HepG2 (cell line): ENCODE results near the gene ZFP36. TPM values are rescaled to one million over a fixed set of nuclear protein-coding genes. Genes with fewer than 3 reads are reported as not detected.

Experiments used
- AKAP8 ChIP-seq: sonication (generic); formaldehyde crosslinking; IDR thresholded peaks from 2 replicates; pipeline ENCODE4 v1.5.1; 2020; ENCODE audit warnings: mild to moderate bottlenecking, missing genetic modification reagents
- ARID2 ChIP-seq: sonication (generic); formaldehyde crosslinking; IDR thresholded peaks from 2 replicates; pipeline ENCODE4 v1.8.1; 2022; ENCODE audit warnings: mild to moderate bottlenecking, missing genetic modification reagents, borderline replicate concordance
- CCAR2 ChIP-seq: fragments of 200-400 bp; formaldehyde crosslinking; optimal IDR thresholded peaks from 2 replicates; pipeline ENCODE3; 2018; ENCODE audit warnings: low read depth, mild to moderate bottlenecking, low read length, moderate library complexity
- DDIT3 ChIP-seq: sonication (generic); formaldehyde crosslinking; IDR thresholded peaks from 2 replicates; pipeline ENCODE4 v1.4.0; 2020; ENCODE audit warnings: mild to moderate bottlenecking, missing genetic modification reagents
- DPF2 ChIP-seq: sonication (generic); formaldehyde crosslinking; IDR thresholded peaks from 2 replicates; pipeline ENCODE4 v1.4.0; 2020; ENCODE audit warnings: mild to moderate bottlenecking, low read depth, missing genetic modification reagents, borderline replicate concordance
- FOXC1 ChIP-seq: sonication (generic); formaldehyde crosslinking; IDR thresholded peaks from 2 replicates; pipeline ENCODE4 v1.8.0; 2022; ENCODE audit warnings: mild to moderate bottlenecking, missing genetic modification reagents, borderline replicate concordance
- FOXM1 ChIP-seq: sonication (generic); formaldehyde crosslinking; IDR thresholded peaks from 2 replicates; pipeline ENCODE4 v1.5.0; 2020; ENCODE audit warnings: missing genetic modification reagents
- JDP2 ChIP-seq: sonication (generic); formaldehyde crosslinking; IDR thresholded peaks from 2 replicates; pipeline ENCODE4 v1.8.1; 2022; ENCODE audit warnings: missing genetic modification reagents, borderline replicate concordance
- KAT7 ChIP-seq: IDR thresholded peaks from 2 replicates; pipeline ENCODE4 v1.6.1; 2018; ENCODE audit warnings: borderline replicate concordance, missing compliant biosample characterization
- KLF15 ChIP-seq: sonication (generic); formaldehyde crosslinking; IDR thresholded peaks from 2 replicates; pipeline ENCODE4 v1.8.1; 2023; ENCODE audit warnings: borderline replicate concordance, mild to moderate bottlenecking, inconsistent platforms, missing genetic modification reagents, mixed read lengths
- MEF2D ChIP-seq: sonication (generic); formaldehyde crosslinking; IDR thresholded peaks from 2 replicates; pipeline ENCODE4 v1.5.1; 2020; ENCODE audit warnings: mild to moderate bottlenecking, missing genetic modification reagents
- MYNN ChIP-seq: sonication (generic); formaldehyde crosslinking; IDR thresholded peaks from 2 replicates; pipeline ENCODE4 v1.4.0; 2020; ENCODE audit warnings: mild to moderate bottlenecking, low read depth, missing genetic modification reagents
- NBN ChIP-seq: fragments of 450-650 bp; conservative IDR thresholded peaks from 2 replicates; pipeline ENCODE4 v1.6.1; 2017
- NCOA2 ChIP-seq: sonication (generic); formaldehyde crosslinking; IDR thresholded peaks from 2 replicates; pipeline ENCODE4 v1.8.0; 2022; ENCODE audit warnings: inconsistent platforms
- NCOA5 ChIP-seq: sonication (generic); formaldehyde crosslinking; IDR thresholded peaks from 2 replicates; pipeline ENCODE4 v1.4.0; 2020; ENCODE audit warnings: missing genetic modification reagents
- NFE2 ChIP-seq: sonication (generic); formaldehyde crosslinking; IDR thresholded peaks from 2 replicates; pipeline ENCODE4 v1.4.0; 2020; ENCODE audit warnings: missing genetic modification reagents
- PHF21A ChIP-seq: sonication (generic); formaldehyde crosslinking; IDR thresholded peaks from 2 replicates; pipeline ENCODE4 v1.5.0; 2020; ENCODE audit warnings: mild to moderate bottlenecking, missing genetic modification reagents
- POLR2A ChIP-seq, 2 experiments: IDR thresholded peaks; 2 replicates each; pipeline ENCODE4 v1.6.1; 2011; ENCODE audit warnings: low read depth in 2 of 2, low read length in 2 of 2, mild to moderate bottlenecking in 1 of 2, moderate library complexity in 1 of 2; ENCODE audit not compliant: insufficient read depth in 1 of 2
- RNF219 ChIP-seq: sonication (generic); formaldehyde crosslinking; IDR thresholded peaks from 2 replicates; pipeline ENCODE4 v1.5.0; 2020; ENCODE audit warnings: mild to moderate bottlenecking, missing genetic modification reagents
- RORA ChIP-seq: sonication (generic); formaldehyde crosslinking; IDR thresholded peaks from 2 replicates; pipeline ENCODE4 v1.5.0; 2020; ENCODE audit warnings: mild to moderate bottlenecking, missing genetic modification reagents, moderate library complexity
- SMAD1 ChIP-seq: sonication (generic); formaldehyde crosslinking; IDR thresholded peaks from 2 replicates; pipeline ENCODE4 v1.4.0; 2020; ENCODE audit warnings: missing genetic modification reagents, low read depth, mild to moderate bottlenecking, borderline replicate concordance
- SP2 ChIP-seq: sonication (generic); formaldehyde crosslinking; IDR thresholded peaks from 2 replicates; pipeline ENCODE4 v1.5.1; 2020; ENCODE audit warnings: mild to moderate bottlenecking, missing genetic modification reagents
- TARDBP ChIP-seq: sonication (generic); formaldehyde crosslinking; IDR thresholded peaks from 2 replicates; pipeline ENCODE4 v1.8.0; 2022; ENCODE audit warnings: mild to moderate bottlenecking, missing genetic modification reagents
- ZNF292 ChIP-seq: sonication (generic); formaldehyde crosslinking; IDR thresholded peaks from 2 replicates; pipeline ENCODE4 v1.8.1; 2022; ENCODE audit warnings: mild to moderate bottlenecking, low read depth, missing genetic modification reagents, borderline replicate concordance
- ZNF567 ChIP-seq: sonication (generic); formaldehyde crosslinking; IDR thresholded peaks from 2 replicates; pipeline ENCODE4 v1.8.1; 2023; ENCODE audit warnings: mild to moderate bottlenecking, missing genetic modification reagents, borderline replicate concordance
- ZNF670 ChIP-seq: sonication (generic); formaldehyde crosslinking; IDR thresholded peaks from 2 replicates; pipeline ENCODE4 v1.8.0; 2022; ENCODE audit warnings: mild to moderate bottlenecking, missing genetic modification reagents, borderline replicate concordance
- ZNF800 ChIP-seq: sonication (generic); formaldehyde crosslinking; IDR thresholded peaks from 2 replicates; pipeline ENCODE4 v1.4.0; 2020; ENCODE audit warnings: missing genetic modification reagents
- ZNF841 ChIP-seq: sonication (generic); formaldehyde crosslinking; IDR thresholded peaks from 2 replicates; pipeline ENCODE4 v1.8.1; 2023; ENCODE audit warnings: missing genetic modification reagents, borderline replicate concordance
- polyA plus RNA-seq, 8 experiments: library from polyadenylated mRNA; depleted of rRNA in 3 of 8; stranded (reverse) in 7 of 8; unstranded in 1 of 8; fragments of >200 nt; fragmentation: Illumina TruSeq in 4 of 8; extraction: Trizol in 4 of 8; gene quantifications; 2 replicates each; pipeline versions ENCODE4 v1.2.1 to v1.2.3, GENCODE V29; 2011 to 2016; ENCODE audit warnings: low read depth in 4 of 8, missing spikeins in 1 of 8, mixed read lengths in 1 of 8; ENCODE audit not compliant: insufficient read depth in 1 of 8
- total RNA-seq, 5 experiments: library from RNA; depleted of rRNA; stranded (reverse); fragments of >200 nt; fragmentation: Illumina TruSeq; extraction: Trizol; gene quantifications; 2 replicates each; pipeline ENCODE4 v1.2.3, GENCODE V29; 2016; ENCODE audit warnings: low read depth in 1 of 5

Gene ZFP36
- total and polyA plus RNA-seq, 2 of the 13 experiments (the other 11 are each of a cell fraction or from before 2014, with no cell fraction given), result 1.4 to 1.7 TPM

- TF ChIP-seq RORA (no peak), TARDBP (CRISPR knock-in tag) (peak; percentile 27; the same call in 1 of the 2 replicates), SMAD1 (CRISPR knock-in tag) (no peak; the same call in 1 of the 2 replicates), ZNF567 (no peak), NBN (no peak), ARID2 (CRISPR knock-in tag) (no peak), POLR2A (IDR thresholded peaks at IDR 0.05; ENCODE audit: insufficient read depth in 1 of 2, low read depth in 2 of 2, low read length in 2 of 2) (peak; percentile 98), ZNF292 (CRISPR knock-in tag) (no peak; the same call in 1 of the 2 replicates), SP2 (CRISPR knock-in tag) (peak; percentile 98), RNF219 (CRISPR knock-in tag) (no peak), NCOA5 (CRISPR knock-in tag) (no peak), ZNF841 (no peak), NFE2 (CRISPR knock-in tag) (no peak), MEF2D (CRISPR knock-in tag) (peak; percentile 13; the same call in 1 of the 2 replicates), NCOA2 (CRISPR knock-in tag) (0 out of 2 replicates have a peak, but pooled peaks have one; percentile 18), PHF21A (CRISPR knock-in tag) (peak; percentile 73; the same call in 1 of the 2 replicates), CCAR2 (no peak), DPF2 (CRISPR knock-in tag) (no peak), ZNF670 (CRISPR knock-in tag) (no peak), JDP2 (CRISPR knock-in tag) (no peak), ZNF800 (no peak), MYNN (CRISPR knock-in tag) (0 out of 2 replicates have a peak, but pooled peaks have one; percentile 35), FOXC1 (CRISPR knock-in tag) (peak; percentile 11; the same call in 1 of the 2 replicates), KAT7 (no peak; the same call in 1 of the 2 replicates), DDIT3 (CRISPR knock-in tag) (no peak), AKAP8 (CRISPR knock-in tag) (peak; percentile 83; the same call in 1 of the 2 replicates), KLF15 (CRISPR knock-in tag) (no peak), FOXM1 (CRISPR knock-in tag) (no peak)
Measured at GRCh38 chr19:39390751-39391437, 15.8 kb upstream of the ZFP36 start, which contains the start of the genes MED29 and PAF1 (continued).
